ENCODE measurements around the gene APP. TPM values are rescaled to one million over a fixed set of nuclear protein-coding genes. Genes with fewer than 3 reads are reported as not detected.
A peak's percentile ranks its signal among the peaks of the same experiment; 100 is the strongest.
"Not testable (repeated sequence)": the region's sequence is repeated elsewhere in the genome, so short reads cannot be mapped to it uniquely, and the experiment has no call there.

APP gene
- total RNA-seq, 1 experiment from 2014 or later = 169 TPM

DNA sequence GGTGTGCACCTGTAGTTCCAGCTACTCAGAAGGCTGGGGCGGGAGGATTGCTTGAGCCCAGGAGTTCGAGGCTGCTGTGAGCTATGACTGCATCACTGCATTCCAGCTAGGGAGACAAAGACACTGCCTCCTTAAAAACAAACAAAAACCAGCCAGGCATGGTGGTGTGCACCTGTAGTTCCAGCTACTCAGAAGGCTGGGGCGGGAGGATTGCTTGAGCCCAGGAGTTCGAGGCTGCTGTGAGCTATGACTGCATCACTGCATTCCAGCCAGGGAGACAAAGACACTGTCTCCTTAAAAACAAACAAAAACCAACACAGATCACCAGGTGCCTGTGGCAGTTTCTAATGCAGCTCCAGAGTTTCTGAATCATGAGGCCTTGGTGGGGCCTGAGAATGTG, 147.2 kb downstream of the APP start:
- DNase-seq (ENCODE audit: low spot score) = not testable (repeated sequence)

- DNase-seq (ENCODE audit: low spot score) = not testable (repeated sequence)
These were observed 147.8 kb downstream of the APP start for GRCh38 chr21:26022598-26023337.

GRCh38 chr21:26020510-26020909, 150.1 kb downstream of the APP start:
- DNase-seq (ENCODE audit: low spot score) = no peak

DNA sequence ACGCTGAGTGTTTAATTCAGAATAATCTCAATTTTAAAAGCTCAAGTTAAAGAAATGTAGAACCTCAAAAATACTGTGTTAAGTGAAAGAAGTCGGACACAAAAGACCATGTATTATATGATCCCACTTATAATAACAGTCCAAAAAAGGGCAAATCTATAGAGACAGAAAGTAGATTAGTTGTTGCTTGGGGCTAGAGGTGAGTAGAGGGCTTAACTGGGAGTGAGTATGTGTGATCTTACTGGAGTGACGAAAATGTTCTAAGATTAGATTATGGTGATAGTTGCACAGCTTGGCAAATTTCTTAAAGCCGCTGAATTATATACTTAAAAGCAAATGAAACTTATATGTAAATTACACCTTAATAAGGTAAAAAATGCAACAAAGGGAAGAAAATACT, 150.5 kb downstream of the APP start:
- DNase-seq (ENCODE audit: low spot score) = no peak

GRCh38 chr21:26019236-26019635, 151.3 kb downstream of the APP start:
- no peak for DNase-seq (ENCODE audit: low spot score)

DNA sequence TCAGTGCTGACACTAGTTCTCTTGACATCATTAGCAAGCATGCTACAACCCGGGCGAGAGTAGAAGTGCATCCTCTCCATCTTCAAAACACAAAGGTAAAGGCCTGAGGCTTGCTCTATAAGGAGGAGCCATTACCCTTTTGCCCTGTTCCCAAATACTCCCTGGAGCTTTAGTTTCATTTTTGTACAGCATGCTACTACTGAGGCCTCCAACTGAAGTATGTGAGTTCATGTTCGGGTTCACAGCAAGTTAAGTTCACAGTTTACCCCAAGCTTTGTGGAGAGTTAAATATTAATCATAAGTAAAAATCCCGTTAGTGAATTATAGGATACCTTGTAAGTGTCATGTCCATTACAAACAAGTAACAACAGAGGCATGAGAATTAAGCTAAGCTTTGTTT, 156.6 kb downstream of the APP start:
- DNase-seq (ENCODE audit: low spot score) = no peak

DNA sequence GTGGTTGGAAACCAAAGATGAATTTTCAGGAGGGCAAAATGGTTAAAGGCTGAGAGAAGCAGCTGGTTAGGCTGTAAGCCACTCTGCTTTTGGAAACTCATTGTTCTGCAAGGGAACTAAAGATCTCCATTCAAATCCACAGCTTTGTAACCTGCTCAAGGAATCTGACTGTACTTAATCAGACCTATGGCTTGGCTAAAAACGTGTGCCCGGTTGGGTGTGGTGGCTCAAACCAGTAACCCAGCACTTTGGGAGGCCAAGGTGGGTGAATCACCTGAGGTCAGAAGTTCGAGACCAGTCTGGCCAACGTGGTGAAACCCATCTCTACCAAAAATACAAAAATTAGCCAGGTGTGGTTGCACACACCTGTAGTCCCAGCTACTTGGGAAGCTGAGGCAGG, 158.1 kb downstream of the APP start:
- DNase-seq (ENCODE audit: low spot score) = not testable (repeated sequence)

- no peak for DNase-seq (ENCODE audit: low spot score)
These were observed 159.2 kb downstream of the APP start for GRCh38 chr21:26011292-26011940.

GRCh38 chr21:26007951-26008498, 162.5 kb downstream of the APP start:
- DNase-seq (ENCODE audit: low spot score) = no peak

DNA sequence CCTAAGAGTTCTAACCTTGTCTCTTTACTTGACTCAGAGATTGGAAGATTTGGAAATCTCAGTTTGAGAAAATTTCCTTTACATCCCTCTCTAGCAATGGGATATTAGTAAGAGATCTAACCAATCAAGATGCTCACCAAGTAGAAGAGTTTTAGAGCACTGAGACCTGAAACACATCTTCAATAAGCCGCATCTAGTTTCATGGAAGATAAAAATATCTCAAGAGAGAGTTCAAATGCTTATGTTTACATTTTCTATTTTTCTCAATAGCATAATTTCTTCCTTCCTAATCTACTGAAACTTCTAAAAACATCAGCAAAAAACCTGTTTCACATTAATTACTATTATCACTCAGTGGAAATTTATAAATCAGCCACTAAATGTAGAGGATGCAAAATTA, 165.1 kb downstream of the APP start:
- no peak for DNase-seq (ENCODE audit: low spot score)

DNA sequence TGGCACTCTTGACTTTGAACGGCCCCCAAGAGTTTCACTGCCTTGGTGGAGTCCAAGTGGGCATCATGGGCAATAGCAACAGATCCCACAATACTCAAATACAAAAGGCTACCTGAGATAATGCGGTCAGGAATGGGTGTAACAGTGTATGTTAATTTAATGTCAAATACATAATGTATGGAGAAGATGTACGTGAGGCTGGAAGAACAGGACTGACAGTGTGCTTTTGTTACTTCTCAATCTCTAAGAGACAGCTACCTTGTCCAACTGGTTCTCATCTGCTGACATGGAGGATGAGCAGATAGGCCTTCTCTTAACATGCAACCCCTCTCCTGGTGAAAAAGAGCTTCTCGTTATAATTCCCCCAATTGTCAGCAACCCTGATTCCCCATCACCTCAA, 167.2 kb downstream of the APP start:
- DNase-seq (ENCODE audit: low spot score) = no peak

DNA sequence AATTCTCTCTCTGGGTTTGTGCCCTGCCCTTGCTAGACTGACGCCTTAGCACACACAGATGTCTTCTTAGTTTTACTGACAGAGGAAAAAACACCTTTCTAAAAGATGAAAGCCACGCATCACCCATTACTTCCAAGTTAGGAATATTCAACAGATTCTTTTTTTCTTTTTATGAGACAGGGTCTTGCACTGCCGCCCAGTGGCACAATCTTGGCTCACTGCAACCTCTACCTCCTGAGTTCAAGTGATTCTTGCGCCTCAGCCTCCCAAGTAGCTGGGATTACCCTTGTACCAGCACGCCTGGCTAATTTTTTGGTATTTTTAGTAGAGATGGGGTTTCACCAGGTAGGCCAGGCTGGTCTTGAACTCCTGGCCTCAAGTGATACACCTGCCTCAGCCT, 169.2 kb downstream of the APP start:
- no peak for DNase-seq (ENCODE audit: low spot score)

- no peak for DNase-seq (ENCODE audit: low spot score)
These were observed 170.5 kb downstream of the APP start for GRCh38 chr21:25999921-26000582.

DNA sequence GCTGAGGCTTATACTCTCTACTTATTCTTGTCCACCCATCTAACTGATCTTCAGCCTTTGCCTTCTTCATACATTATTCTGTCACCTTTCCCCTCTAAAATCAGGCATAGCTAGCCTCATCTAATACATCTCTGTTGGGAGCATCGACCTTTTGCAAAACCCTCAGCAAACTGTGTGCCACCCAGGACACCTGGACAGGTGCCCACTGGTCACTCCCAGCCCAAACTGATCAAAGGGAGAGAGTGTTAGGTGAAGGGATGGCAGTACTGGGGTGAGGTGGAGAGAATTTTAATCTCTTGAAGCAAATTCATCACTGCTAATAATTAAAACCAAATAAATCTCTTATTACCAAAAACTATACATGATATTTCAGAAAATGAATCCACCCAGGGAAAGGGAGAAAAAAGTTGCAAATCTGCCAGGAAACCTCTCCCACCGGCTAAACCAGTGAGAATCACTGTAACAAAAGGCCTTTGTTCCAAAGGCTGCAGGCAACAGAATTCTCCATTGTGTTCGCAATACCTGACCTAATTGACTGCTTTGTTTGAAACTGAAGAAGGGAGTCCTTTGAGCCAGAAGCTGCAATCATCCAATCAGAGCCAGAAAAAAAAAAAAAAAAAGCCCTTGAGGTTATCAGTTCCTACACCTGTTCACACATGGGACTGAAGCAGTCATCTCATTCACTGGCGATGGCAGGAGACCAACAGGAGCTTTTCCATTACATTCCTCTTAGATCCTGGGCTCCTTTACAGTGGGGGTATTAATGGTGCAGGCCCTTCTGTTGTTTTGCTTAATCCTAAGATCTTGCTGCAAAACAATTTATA, 172.6 kb downstream of the APP start:
- DNase-seq (ENCODE audit: low spot score) = peak; percentile 66

GRCh38 chr21:25995278-25995677, 175.3 kb downstream of the APP start:
- no peak for DNase-seq (ENCODE audit: low spot score)

DNA sequence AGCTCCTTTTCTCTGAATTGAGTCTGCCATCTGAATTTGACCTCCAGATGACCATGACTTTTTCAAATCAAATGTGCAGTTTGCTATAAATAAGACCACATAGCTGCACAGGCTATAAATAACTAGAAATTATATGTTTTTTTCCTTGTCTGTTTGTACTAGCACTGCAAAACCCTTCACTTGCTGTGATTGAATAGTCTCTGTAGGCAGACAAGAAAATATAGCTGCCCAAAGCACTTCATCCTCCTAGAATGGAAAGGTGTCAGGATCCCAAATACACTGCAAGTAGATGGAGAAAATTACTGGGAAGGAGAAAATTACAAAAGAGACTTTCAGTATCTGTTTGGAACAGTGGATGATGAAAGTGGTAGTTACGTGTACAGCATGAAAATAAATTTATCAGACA, 175.8 kb downstream of the APP start:
- DNase-seq (ENCODE audit: low spot score) = no peak

DNA sequence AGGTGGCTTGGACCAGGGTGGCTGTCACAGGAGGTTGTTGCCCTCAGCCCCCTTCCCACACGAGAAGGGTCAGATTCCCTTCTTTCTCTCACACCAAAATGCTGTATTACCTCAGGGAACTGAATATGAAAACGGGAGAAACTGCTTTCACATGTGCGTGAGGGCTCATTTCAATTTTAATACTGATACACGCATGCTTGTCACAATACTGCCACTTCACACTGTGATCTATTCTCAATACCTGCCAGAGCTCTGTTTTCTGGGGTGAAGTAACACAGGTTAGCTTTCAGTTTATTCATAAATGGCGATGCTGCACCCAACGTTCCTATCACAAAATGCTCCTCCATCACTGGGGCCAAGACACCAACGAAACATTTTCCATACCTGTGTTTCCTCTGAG, 181.8 kb downstream of the APP start:
- DNase-seq (ENCODE audit: low spot score) = no peak

DNA sequence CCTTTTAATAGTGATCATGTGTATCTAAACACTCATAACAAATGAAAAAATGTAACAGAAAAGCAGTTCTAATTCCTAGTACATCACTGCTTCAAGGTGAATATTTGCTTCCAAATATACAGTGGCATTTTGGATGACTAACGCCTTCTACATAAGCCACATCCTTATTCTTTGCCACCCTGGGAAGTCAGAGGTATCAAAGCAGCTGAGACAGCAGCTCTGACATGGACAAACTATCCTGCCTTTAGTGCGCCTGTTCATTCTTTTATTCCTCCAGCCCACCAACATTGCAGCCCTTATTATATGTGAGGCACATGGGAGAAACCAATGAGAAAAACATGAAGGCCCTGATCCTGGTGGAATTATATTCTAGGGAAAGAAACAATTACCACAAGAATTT, 183.0 kb downstream of the APP start:
- DNase-seq (ENCODE audit: low spot score) = no peak

GRCh38 chr21:25986928-25987327, 183.6 kb downstream of the APP start:
- no peak for DNase-seq (ENCODE audit: low spot score)

- DNase-seq (ENCODE audit: low spot score) = no peak
These were observed 184.6 kb downstream of the APP start for GRCh38 chr21:25985990-25986389.

DNA sequence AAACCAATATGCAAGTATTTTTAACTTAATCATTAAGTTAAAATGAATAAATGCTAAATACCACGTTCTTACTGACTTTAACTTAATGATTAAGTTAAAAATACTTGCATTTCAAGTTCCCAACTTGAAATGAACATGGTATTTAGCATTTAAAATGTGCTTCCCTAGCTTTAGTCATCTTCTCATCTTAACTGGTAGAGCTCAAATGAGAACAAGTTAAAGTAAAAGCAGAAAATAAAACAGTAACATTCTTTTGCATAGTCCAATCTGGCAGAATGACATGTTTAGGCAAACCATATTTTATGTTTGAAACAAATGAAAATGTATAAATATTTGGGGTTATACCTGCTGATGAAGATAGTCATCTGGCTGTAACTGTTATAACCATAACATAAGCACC, 186.0 kb downstream of the APP start:
- DNase-seq (ENCODE audit: low spot score) = no peak

GRCh38 chr21:25983745-25984144, 186.8 kb downstream of the APP start:
- DNase-seq (ENCODE audit: low spot score) = no peak
